G401.6 (cell line): Measurements from ENCODE around the gene ALS2CL.

Source experiments
- FAIRE-seq: peaks from 2 replicates; lab custom pipeline; 2012; peaks lifted over from hg19 to GRCh38; lab: Jason Lieb, UNC

The ALS2CL gene

GRCh38 chr3:46629551-46630517, 63.6 kb downstream of the ALS2CL start:
- FAIRE-seq = no peak

- no peak for FAIRE-seq
These were observed 64.5 kb downstream of the ALS2CL start for GRCh38 chr3:46628901-46629369.

- no peak for FAIRE-seq
These were observed 66.4 kb downstream of the ALS2CL start for GRCh38 chr3:46627078-46627477.

- no peak for FAIRE-seq
These were observed 67.4 kb downstream of the ALS2CL start for GRCh38 chr3:46626039-46626438.

GRCh38 chr3:46624975-46625490, 68.4 kb downstream of the ALS2CL start:
- no peak for FAIRE-seq

GRCh38 chr3:46624533-46624932, 68.9 kb downstream of the ALS2CL start:
- FAIRE-seq = no peak

GRCh38 chr3:46619845-46620778, 73.4 kb downstream of the ALS2CL start:
- no peak for FAIRE-seq
